ENCODE data around the gene ABCB6.

DNA sequence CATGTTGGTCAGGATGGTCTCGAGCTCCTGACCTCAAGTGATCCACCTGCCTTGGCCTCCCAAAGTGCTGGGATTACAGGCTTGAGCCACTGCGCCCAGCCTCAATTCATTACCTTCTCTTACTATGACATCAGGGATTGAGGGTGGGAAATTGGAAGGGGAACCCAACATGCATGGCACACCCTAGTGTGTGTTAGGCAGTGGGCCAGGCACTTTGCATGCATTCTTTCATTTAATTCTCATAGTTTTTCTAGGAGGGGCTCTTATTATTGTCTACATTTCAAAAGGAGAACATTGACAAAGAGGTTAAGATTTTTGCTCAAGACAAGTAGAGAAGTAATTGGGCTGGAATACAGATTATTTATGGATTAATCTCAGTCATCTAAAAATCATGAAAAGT, 49.5 kb upstream of the ABCB6 start:
- no peak for TF ChIP-seq EZH2phosphoT487 (IDR thresholded peaks at IDR 0.05; ENCODE audit: low read depth, severe bottlenecking, unreplicated experiment)
- no peak for TF ChIP-seq EZH2 (IDR thresholded peaks at IDR 0.05; ENCODE audit: borderline replicate concordance)
- TF ChIP-seq, protein P1, sequence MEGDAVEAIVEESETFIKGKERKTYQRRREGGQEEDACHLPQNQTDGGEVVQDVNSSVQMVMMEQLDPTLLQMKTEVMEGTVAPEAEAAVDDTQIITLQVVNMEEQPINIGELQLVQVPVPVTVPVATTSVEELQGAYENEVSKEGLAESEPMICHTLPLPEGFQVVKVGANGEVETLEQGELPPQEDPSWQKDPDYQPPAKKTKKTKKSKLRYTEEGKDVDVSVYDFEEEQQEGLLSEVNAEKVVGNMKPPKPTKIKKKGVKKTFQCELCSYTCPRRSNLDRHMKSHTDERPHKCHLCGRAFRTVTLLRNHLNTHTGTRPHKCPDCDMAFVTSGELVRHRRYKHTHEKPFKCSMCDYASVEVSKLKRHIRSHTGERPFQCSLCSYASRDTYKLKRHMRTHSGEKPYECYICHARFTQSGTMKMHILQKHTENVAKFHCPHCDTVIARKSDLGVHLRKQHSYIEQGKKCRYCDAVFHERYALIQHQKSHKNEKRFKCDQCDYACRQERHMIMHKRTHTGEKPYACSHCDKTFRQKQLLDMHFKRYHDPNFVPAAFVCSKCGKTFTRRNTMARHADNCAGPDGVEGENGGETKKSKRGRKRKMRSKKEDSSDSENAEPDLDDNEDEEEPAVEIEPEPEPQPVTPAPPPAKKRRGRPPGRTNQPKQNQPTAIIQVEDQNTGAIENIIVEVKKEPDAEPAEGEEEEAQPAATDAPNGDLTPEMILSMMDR (IDR thresholded peaks at IDR 0.05; ENCODE audit: poor library complexity), result no peak

Measured in hepatocyte (in vitro differentiated cells).